Glomerular visceral epithelial cell (primary cell): ENCODE results near the gene PSKH1.
"Not testable (repeated sequence)": the region's sequence is repeated elsewhere in the genome, so short reads cannot be mapped to it uniquely, and the experiment has no call there.

ENCODE experiments used
- DNase-seq: peaks from one replicate; pipeline ENCODE4 v3.0.0-alpha.2; 2016; ENCODE audit errors: extremely low spot score

PSKH1 gene

GRCh38 chr16:67924140-67924906 is 31.3 kb downstream of the PSKH1 start:
- no peak for DNase-seq

- no peak for DNase-seq
Observed at GRCh38 chr16:67926181-67926750, 33.2 kb downstream of the PSKH1 start.

- no peak for DNase-seq
Observed at GRCh38 chr16:67927131-67927941, 34.3 kb downstream of the PSKH1 start.

GRCh38 chr16:67928147-67928546 is 35.1 kb downstream of the PSKH1 start:
- no peak for DNase-seq

- DNase-seq, result peak; percentile 64
Observed at GRCh38 chr16:67928561-67929364, 35.7 kb downstream of the PSKH1 start.

GRCh38 chr16:67930191-67930590 is 37.1 kb downstream of the PSKH1 start:
- no peak for DNase-seq

- no peak for DNase-seq
Observed at GRCh38 chr16:67930678-67931211, 37.7 kb downstream of the PSKH1 start.

GRCh38 chr16:67931712-67932461 is 38.8 kb downstream of the PSKH1 start, which contains the start of gene CTRL:
Gene CTRL, minus strand, starts transcription at chr16:67931862. Its CDS starts 10 bp downstream, at chr16:67931852.
- DNase-seq, result no peak

GRCh38 chr16:67932462-67932840 is 39.4 kb downstream of the PSKH1 start:
- DNase-seq, result no peak

- DNase-seq, result no peak
Observed at GRCh38 chr16:67933805-67934204, 40.8 kb downstream of the PSKH1 start.

- DNase-seq, result no peak
Observed at GRCh38 chr16:67934306-67935100, 41.4 kb downstream of the PSKH1 start.

- DNase-seq, result no peak
Observed at GRCh38 chr16:67935101-67935401, 42.0 kb downstream of the PSKH1 start.

GRCh38 chr16:67935402-67936123 is 42.5 kb downstream of the PSKH1 start:
- DNase-seq, result peak; percentile 96

- peak; percentile 67 for DNase-seq
Observed at GRCh38 chr16:67936124-67936879, 43.2 kb downstream of the PSKH1 start, which contains the start of gene PSMB10. Gene PSMB10, minus strand, starts transcription at chr16:67936850. Its CDS starts 101 bp downstream, at chr16:67936749.

GRCh38 chr16:67936880-67937605 is 44.0 kb downstream of the PSKH1 start:
- DNase-seq, result no peak

GRCh38 chr16:67937713-67938112 is 44.7 kb downstream of the PSKH1 start:
- not testable (repeated sequence) for DNase-seq

GRCh38 chr16:67939507-67940445 is 46.7 kb downstream of the PSKH1 start:
- no peak for DNase-seq
